A549 (cell line): ENCODE results near the gene RHOF. TPM values are rescaled to one million over a fixed set of nuclear protein-coding genes. Genes with fewer than 3 reads are reported as not detected.

ENCODE experiments used
- ATAC-seq, 2 experiments: fragments of 200-7000 bp in 1 of 2; fragments of >200 bp in 1 of 2; cut with Nextera tagmentation in 1 of 2; cut with Tn5 transposase in 1 of 2; 3 replicates each; pipeline versions ENCODE4 v1.8.0 to v1.9.1; 2018 to 2020; ENCODE audit warnings: mild to moderate bottlenecking in 1 of 2, moderate library complexity in 1 of 2
- CTCF ChIA-PET: fragments of 300-600 bp; sonication (Branson Sonifier 250); formaldehyde crosslinking; extraction: SDS; loops from one replicate; lab custom pipeline; 2021; ENCODE audit warnings: antibody characterized with exemption, inconsistent platforms; lab: Yijun Ruan, JAX
- POLR2A ChIA-PET: fragments of 350-600 bp; formaldehyde crosslinking; extraction: SDS; loops from one replicate; lab custom pipeline; 2021; ENCODE audit warnings: antibody characterized with exemption, inconsistent platforms; lab: Yijun Ruan, JAX
- DNase-seq, 2 experiments: peaks; one replicate each; pipeline versions ENCODE4 v3.0.0 to v3.0.0-alpha.2; 2011 to 2016; ENCODE audit warnings: low read depth in 1 of 2, low spot score in 1 of 2
- FAIRE-seq: peaks from 2 replicates; lab custom pipeline; 2011; peaks lifted over from hg19 to GRCh38; lab: Jason Lieb, UNC
- H3K27ac ChIP-seq, 2 experiments: fragments of >200 bp; sonication (Bioruptor Twin); formaldehyde crosslinking; 3 replicates each; pipeline ENCODE4 v1.5.1; 2016 to 2017
- H3K4me1 ChIP-seq: fragments of >200 bp; sonication (Bioruptor Twin); formaldehyde crosslinking; 3 replicates; pipeline ENCODE4 v1.6.1; 2016
- H3K4me2 ChIP-seq: fragments of >200 bp; sonication (Bioruptor Twin); formaldehyde crosslinking; 3 replicates; pipeline ENCODE4 v1.6.1; 2016
- H3K4me3 ChIP-seq: fragments of >200 bp; sonication (Bioruptor Twin); formaldehyde crosslinking; 3 replicates; pipeline ENCODE4 v1.5.1; 2016
- H3K9me3 ChIP-seq: fragments of >200 bp; sonication (Bioruptor Twin); formaldehyde crosslinking; 3 replicates; pipeline ENCODE4 v1.6.1; 2016
- BCL3 ChIP-seq: fragments of >200 bp; sonication (Bioruptor Twin); formaldehyde crosslinking; IDR thresholded peaks from 3 replicates; pipeline ENCODE4 v1.6.1; 2016
- CBX8 ChIP-seq: fragments of 200-600 bp; sonication (generic); IDR thresholded peaks from 2 replicates; pipeline ENCODE4 v1.6.1; 2016
- CEBPB ChIP-seq, 2 experiments: fragments of >200 bp in 1 of 2; sonication (Bioruptor Twin) in 1 of 2; formaldehyde crosslinking in 1 of 2; IDR thresholded peaks; 2 replicates each; pipeline ENCODE4 v1.6.1; 2012 to 2016
- EHF ChIP-seq: fragments of 250-450 bp; sonication (Bioruptor Pico); IDR thresholded peaks from 2 replicates; pipeline ENCODE4 v1.5.0; 2020; ENCODE audit warnings: mild to moderate bottlenecking
- FOSB ChIP-seq: fragments of 250-450 bp; sonication (Bioruptor Pico); IDR thresholded peaks from 2 replicates; pipeline ENCODE4 v1.5.0; 2020; ENCODE audit warnings: mild to moderate bottlenecking, moderate library complexity
- HOXB13 ChIP-seq: fragments of 250-450 bp; sonication (Bioruptor Pico); IDR thresholded peaks from 2 replicates; pipeline ENCODE4 v1.5.0; 2020; ENCODE audit warnings: low read depth, mild to moderate bottlenecking, moderate library complexity
- JUN ChIP-seq, 2 experiments: fragments of >200 bp; sonication (Bioruptor Twin); formaldehyde crosslinking; IDR thresholded peaks; 2 replicates in 1 of 2; 3 replicates in 1 of 2; pipeline ENCODE4 v1.6.1; 2016 to 2017
- POLR2AphosphoS2 ChIP-seq: conservative IDR thresholded peaks from 2 replicates; pipeline ENCODE4 v1.6.1; 2012; ENCODE audit warnings: low read length, improper control_type of control experiment, inconsistent platforms
- RAD21 ChIP-seq, 2 experiments: fragments of >200 bp in 1 of 2; sonication (Bioruptor Twin) in 1 of 2; formaldehyde crosslinking in 1 of 2; IDR thresholded peaks in 1 of 2; conservative IDR thresholded peaks in 1 of 2; 2 replicates in 1 of 2; 3 replicates in 1 of 2; pipeline ENCODE4 v1.6.1; 2012 to 2018; ENCODE audit warnings: inconsistent platforms in 1 of 2
- RNF2 ChIP-seq: fragments of 200-600 bp; sonication (generic); IDR thresholded peaks from 2 replicates; pipeline ENCODE4 v1.6.1; 2016; ENCODE audit warnings: low read depth, mild to moderate bottlenecking, antibody characterized with exemption, moderate library complexity, borderline replicate concordance
- SMC3 ChIP-seq: fragments of >200 bp; sonication (Bioruptor Twin); formaldehyde crosslinking; IDR thresholded peaks from 3 replicates; pipeline ENCODE4 v1.6.1; 2018; ENCODE audit warnings: inconsistent platforms
- USF2 ChIP-seq: fragments of 450-650 bp; IDR thresholded peaks from 2 replicates; pipeline ENCODE4 v1.6.1; 2014; ENCODE audit warnings: antibody characterized with exemption
- ZNF302 ChIP-seq: fragments of 250-450 bp; sonication (Bioruptor Pico); IDR thresholded peaks from 2 replicates; pipeline ENCODE4 v1.9.0; 2021; ENCODE audit warnings: inconsistent platforms, mild to moderate bottlenecking, moderate library complexity
- WGBS: methylation state at CpG from one replicate; pipeline ENCODE4 v1.1.6; 2017; ENCODE audit errors: missing lambda C conversion rate; 5-methylcytosine and 5-hydroxymethylcytosine counted together
- polyA plus RNA-seq, 4 experiments: library from polyadenylated mRNA; depleted of rRNA in 3 of 4; stranded (reverse); fragments of >200 nt; fragmentation: RNase III in 1 of 4; extraction: RNeasy Plus Mini Kit Qiagen cat#74134 plus additional on column Dnase treatment in 1 of 4; gene quantifications; 2 replicates in 3 of 4; 3 replicates in 1 of 4; pipeline ENCODE4 v1.2.3, GENCODE V29; 2011 to 2017
- TF ChIP-seq, protein P1 (sequence below): fragments of >200 bp; sonication (Bioruptor Twin); formaldehyde crosslinking; IDR thresholded peaks from 3 replicates; pipeline ENCODE4 v1.5.1; 2016

RHOF gene
- polyA plus RNA-seq, 2 of the 4 experiments (the other 2 are of a cell fraction): 47.1 to 52.3 TPM

DNA sequence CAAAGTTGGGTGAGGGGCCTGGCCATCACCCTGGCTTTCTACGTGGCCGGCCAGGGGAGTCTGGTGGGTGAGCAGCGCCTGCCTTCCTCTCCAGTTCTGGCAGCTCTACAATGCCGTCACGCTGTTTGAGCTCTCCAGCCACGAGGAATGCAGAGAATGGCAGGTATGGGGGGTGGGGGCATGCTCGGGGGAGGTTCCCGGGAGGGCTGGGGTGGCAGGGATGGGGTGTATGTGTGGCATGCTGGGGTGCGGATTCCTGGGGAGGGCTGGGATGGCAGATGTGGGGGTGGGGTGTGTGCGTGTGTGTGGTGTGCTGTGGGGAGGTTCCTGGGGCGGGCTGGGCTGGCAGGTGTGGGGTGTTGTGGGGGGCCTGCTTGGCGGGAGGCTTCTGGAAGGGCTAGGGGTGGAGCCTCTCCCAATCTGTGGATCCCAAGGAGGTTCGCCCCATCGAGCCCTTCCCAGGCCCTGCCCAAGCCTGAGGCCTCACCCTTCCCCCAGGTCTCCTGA, 18.5 kb downstream of the RHOF start:
- TF ChIP-seq HOXB13 (CRISPR knock-in tag): no peak
- no peak for TF ChIP-seq JUN (IDR thresholded peaks at IDR 0.05)
- TF ChIP-seq USF2: no peak
- TF ChIP-seq EHF: no peak
- Histone ChIP-seq H3K27ac (peak overlapping the region; percentile 46 to 84; a peak in 5 of 6 replicates), H3K9me3 (no peaks in the 10 kb centered on the region), H3K4me1 (peaks cover 50% of the 10 kb centered on the region), H3K4me2 (peak overlapping the region; percentile 44; the same call in 1 of the 3 replicates), H3K4me3 (no peak overlapping the region)
- WGBS: 67% methylated on average over 9 of the region's 14 CpGs
- POLR2A ChIA-PET: interaction anchor here (0.5 kb wide), 1 partner anchor 81 kb away, joined by 4 read pairs; no protein-coding TSS in a partner anchor
- no peak for DNase-seq
- no peak for FAIRE-seq
- CTCF ChIA-PET: interaction anchor here (1.0 to 72.2 kb wide), 7 partner anchors 11 to 113 kb away, joined by 3 to 2657 read pairs (median 29); partner anchors contain the start of genes PSMD9, RHOF and SETD1B
- peak in 1 of 2 experiments; percentile 2; a peak in 2 of 6 replicates for ATAC-seq

GRCh38 chr12:121773011-121773777, 20.3 kb downstream of the RHOF start:
- peak; percentile 39 for FAIRE-seq
- Histone ChIP-seq H3K4me1 (peaks cover 44% of the 10 kb centered on the region), H3K27ac (peak overlapping the region; percentile 55 to 67; a peak in 5 of 6 replicates), H3K4me2 (peak overlapping the region; percentile 42; the same call in 2 of the 3 replicates), H3K9me3 (no peaks in the 10 kb centered on the region), H3K4me3 (no peak overlapping the region)
- ATAC-seq: peak; percentile 67 to 77
- DNase-seq: peak; percentile 89 to 91
- POLR2A ChIA-PET: no interaction called here
- TF ChIP-seq SMC3 (peak; percentile 98), ZNF302 (peak; percentile 73; the same call in 1 of the 2 replicates), FOSB (CRISPR knock-in tag) (peak; percentile 45; the same call in 1 of the 2 replicates), RNF2 (no peak), BCL3 (no peak), RAD21 (conservative IDR thresholded peaks at IDR 0.05 in 1 of 2, IDR thresholded peaks at IDR 0.05 in 1 of 2) (peak; percentile 94 to 98), POLR2AphosphoS2 (peak; percentile 77; the same call in 1 of the 2 replicates)
- TF ChIP-seq, protein P1, sequence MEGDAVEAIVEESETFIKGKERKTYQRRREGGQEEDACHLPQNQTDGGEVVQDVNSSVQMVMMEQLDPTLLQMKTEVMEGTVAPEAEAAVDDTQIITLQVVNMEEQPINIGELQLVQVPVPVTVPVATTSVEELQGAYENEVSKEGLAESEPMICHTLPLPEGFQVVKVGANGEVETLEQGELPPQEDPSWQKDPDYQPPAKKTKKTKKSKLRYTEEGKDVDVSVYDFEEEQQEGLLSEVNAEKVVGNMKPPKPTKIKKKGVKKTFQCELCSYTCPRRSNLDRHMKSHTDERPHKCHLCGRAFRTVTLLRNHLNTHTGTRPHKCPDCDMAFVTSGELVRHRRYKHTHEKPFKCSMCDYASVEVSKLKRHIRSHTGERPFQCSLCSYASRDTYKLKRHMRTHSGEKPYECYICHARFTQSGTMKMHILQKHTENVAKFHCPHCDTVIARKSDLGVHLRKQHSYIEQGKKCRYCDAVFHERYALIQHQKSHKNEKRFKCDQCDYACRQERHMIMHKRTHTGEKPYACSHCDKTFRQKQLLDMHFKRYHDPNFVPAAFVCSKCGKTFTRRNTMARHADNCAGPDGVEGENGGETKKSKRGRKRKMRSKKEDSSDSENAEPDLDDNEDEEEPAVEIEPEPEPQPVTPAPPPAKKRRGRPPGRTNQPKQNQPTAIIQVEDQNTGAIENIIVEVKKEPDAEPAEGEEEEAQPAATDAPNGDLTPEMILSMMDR: peak; percentile 94
- CTCF ChIA-PET: interaction anchor here (0.6 to 56.0 kb wide), 31 partner anchors 9 to 548 kb away, joined by 3 to 2657 read pairs (median 5); partner anchors contain the start of genes PSMD9, RHOF, SETD1B and TMEM120B
- 41% methylated on average over 12 of the region's 14 CpGs for WGBS

- ATAC-seq: no peak
- TF ChIP-seq CEBPB (IDR thresholded peaks at IDR 0.05): peak in 1 of 2 experiments; percentile 73; a peak in 2 of 4 replicates
- no peak for TF ChIP-seq CBX8
- ChIA-PET CTCF (interaction anchor here (1.3 to 56.0 kb wide), 4 partner anchors 11 to 79 kb away, joined by 3 to 2657 read pairs (median 271); partner anchors contain the start of genes RHOF and SETD1B), POLR2A (no interaction called here)
- Histone ChIP-seq H3K9me3 (no peaks in the 10 kb centered on the region), H3K4me2 (no peak overlapping the region; the same call in 2 of the 3 replicates), H3K27ac (peak overlapping the region in 1 of 2 experiments; percentile 59; a peak in 2 of 6 replicates), H3K4me1 (peaks cover 45% of the 10 kb centered on the region), H3K4me3 (no peak overlapping the region)
- DNase-seq: no peak
- 91% methylated on average over 25 of the region's 25 CpGs for WGBS
- no peak for FAIRE-seq
Measured at GRCh38 chr12:121770813-121771625, 22.5 kb downstream of the RHOF start.
